ENCODE data around the gene CCDC149.

CCDC149 gene

GRCh38 chr4:24894846-24895245, 18.0 kb downstream of the CCDC149 start:
- Histone ChIP-seq H3F3A (ENCODE audit: insufficient read depth, low read length) (no peaks in the 10 kb centered on the region), H3K36me3 (ENCODE audit: insufficient read depth, low read length) (no peaks in the 10 kb centered on the region), H3K9me2 (ENCODE audit: low read depth, low read length) (no peaks in the 10 kb centered on the region), H3K27ac (ENCODE audit: low read depth, low read length, poor library complexity, severe bottlenecking) (no peak overlapping the region), H3K79me2 (ENCODE audit: insufficient read depth, low read length) (no peaks in the 10 kb centered on the region), H3K4me3 (ENCODE audit: low read depth, low read length, poor library complexity, severe bottlenecking) (no peak overlapping the region), H2AFZ (ENCODE audit: low read length) (no peak overlapping the region), H3K4me2 (ENCODE audit: low read length) (no peak overlapping the region), H3K9me3 (ENCODE audit: low read length) (no peaks in the 10 kb centered on the region), H3K9ac (ENCODE audit: low read length) (no peak overlapping the region), H4K20me1 (ENCODE audit: insufficient read depth, low read length) (no peaks in the 10 kb centered on the region), H3K4me1 (ENCODE audit: insufficient read depth, low read length, severe bottlenecking) (no peaks in the 10 kb centered on the region), H3K27me3 (ENCODE audit: insufficient read depth, low read length) (no peaks in the 10 kb centered on the region)
- TF ChIP-seq CTCF (IDR thresholded peaks at IDR 0.05; ENCODE audit: low read length) (no peak), EZH2 (IDR thresholded peaks at IDR 0.05; ENCODE audit: borderline replicate concordance, low read length) (no peak)

- Histone ChIP-seq H3K79me2 (ENCODE audit: insufficient read depth, low read length) (no peaks in the 10 kb centered on the region), H3K9me3 (ENCODE audit: low read length) (no peaks in the 10 kb centered on the region), H3K9me2 (ENCODE audit: low read depth, low read length) (no peaks in the 10 kb centered on the region), H3K4me3 (ENCODE audit: low read depth, low read length, poor library complexity, severe bottlenecking) (no peak overlapping the region), H3K27ac (ENCODE audit: low read depth, low read length, poor library complexity, severe bottlenecking) (no peak overlapping the region), H3K27me3 (ENCODE audit: insufficient read depth, low read length) (no peaks in the 10 kb centered on the region), H3K4me2 (ENCODE audit: low read length) (no peak overlapping the region), H3K36me3 (ENCODE audit: insufficient read depth, low read length) (no peaks in the 10 kb centered on the region), H3K9ac (ENCODE audit: low read length) (no peak overlapping the region), H3K4me1 (ENCODE audit: insufficient read depth, low read length, severe bottlenecking) (no peaks in the 10 kb centered on the region), H4K20me1 (ENCODE audit: insufficient read depth, low read length) (no peaks in the 10 kb centered on the region), H2AFZ (ENCODE audit: low read length) (no peak overlapping the region), H3F3A (ENCODE audit: insufficient read depth, low read length) (no peaks in the 10 kb centered on the region)
- TF ChIP-seq CTCF (IDR thresholded peaks at IDR 0.05; ENCODE audit: low read length), result no peak
- TF ChIP-seq EZH2 (IDR thresholded peaks at IDR 0.05; ENCODE audit: borderline replicate concordance, low read length), result no peak
These were observed 18.6 kb downstream of the CCDC149 start for GRCh38 chr4:24894243-24894642.

- H3K9me3 ChIP-seq (ENCODE audit: low read length), result no peaks in the 10 kb centered on the region
- H3K9ac ChIP-seq (ENCODE audit: low read length), result no peak overlapping the region
- no peaks in the 10 kb centered on the region for H4K20me1 ChIP-seq (ENCODE audit: insufficient read depth, low read length)
- no peak overlapping the region for H2AFZ ChIP-seq (ENCODE audit: low read length)
- H3K4me2 ChIP-seq (ENCODE audit: low read length), result no peak overlapping the region
- H3K79me2 ChIP-seq (ENCODE audit: insufficient read depth, low read length), result no peaks in the 10 kb centered on the region
- no peaks in the 10 kb centered on the region for H3F3A ChIP-seq (ENCODE audit: insufficient read depth, low read length)
- no peaks in the 10 kb centered on the region for H3K36me3 ChIP-seq (ENCODE audit: insufficient read depth, low read length)
- no peak overlapping the region for H3K27ac ChIP-seq (ENCODE audit: low read depth, low read length, poor library complexity, severe bottlenecking)
- no peaks in the 10 kb centered on the region for H3K4me1 ChIP-seq (ENCODE audit: insufficient read depth, low read length, severe bottlenecking)
- TF ChIP-seq CTCF (IDR thresholded peaks at IDR 0.05; ENCODE audit: low read length) (no peak), EZH2 (IDR thresholded peaks at IDR 0.05; ENCODE audit: borderline replicate concordance, low read length) (no peak)
- H3K9me2 ChIP-seq (ENCODE audit: low read depth, low read length), result no peaks in the 10 kb centered on the region
- no peak overlapping the region for H3K4me3 ChIP-seq (ENCODE audit: low read depth, low read length, poor library complexity, severe bottlenecking)
- no peaks in the 10 kb centered on the region for H3K27me3 ChIP-seq (ENCODE audit: insufficient read depth, low read length)
These were observed 20.1 kb downstream of the CCDC149 start for GRCh38 chr4:24892778-24893177.
